ENCODE results near the gene FCHSD2. TPM values are rescaled to one million over a fixed set of nuclear protein-coding genes. Genes with fewer than 3 reads are reported as not detected.

The FCHSD2 gene
- total RNA-seq, 1 donor from 2014 or later: 22.2 TPM

DNA sequence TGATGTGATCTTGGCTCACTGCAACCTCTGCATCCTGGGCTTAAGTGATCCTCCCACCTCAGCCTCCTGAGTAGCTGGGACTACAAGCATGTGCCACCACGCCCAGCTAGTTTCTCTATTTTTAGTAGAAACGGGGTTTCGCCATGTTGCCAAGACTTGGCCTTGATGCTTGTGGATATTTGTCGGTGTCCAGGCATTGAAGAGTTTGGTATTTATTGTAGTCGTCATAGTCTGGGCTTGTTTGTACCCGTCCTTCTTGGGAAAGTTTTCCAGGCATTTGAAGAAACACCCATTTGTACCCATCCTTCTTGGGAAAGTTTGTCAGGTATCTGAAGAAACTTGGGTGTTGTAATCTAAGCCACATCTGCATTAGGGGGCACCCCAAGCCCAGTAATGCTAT, 28.7 kb downstream of the FCHSD2 start:
- H3K4me3 Mint-ChIP-seq: no peak overlapping the region
- H3K4me2 ChIP-seq: no peak overlapping the region
- H3K79me2 ChIP-seq (ENCODE audit: low read depth): no peaks in the 10 kb centered on the region

GRCh38 chr11:73107597-73107996, 34.5 kb downstream of the FCHSD2 start:
- Mint-ChIP-seq H3K27ac (no peak overlapping the region), H3K9me3 (peaks cover 42% of the 10 kb centered on the region), H3K4me1 (no peaks in the 10 kb centered on the region), H3K27me3 (ENCODE audit: insufficient read depth, low read depth) (no peaks in the 10 kb centered on the region), H3K4me3 (no peak overlapping the region), H3K36me3 (peaks cover 28% of the 10 kb centered on the region)
- no peaks in the 10 kb centered on the region for H3K4me1 ChIP-seq
- no peaks in the 10 kb centered on the region for H4K20me1 ChIP-seq (ENCODE audit: low read depth)
- no peaks in the 10 kb centered on the region for H3F3A ChIP-seq (ENCODE audit: low read depth)
- no peak overlapping the region for H3K4me3 ChIP-seq
- no peaks in the 10 kb centered on the region for H3K36me3 ChIP-seq
- no peak overlapping the region for H3K27ac ChIP-seq
- H3K4me2 ChIP-seq: no peak overlapping the region
- H3K9ac ChIP-seq: no peak overlapping the region
- H3K27me3 ChIP-seq: no peaks in the 10 kb centered on the region
- no peak overlapping the region for H2AFZ ChIP-seq (replicated peaks)
- TF ChIP-seq EZH2 (IDR thresholded peaks at IDR 0.05): no peak
- no peak for TF ChIP-seq EZH2phosphoT487 (IDR thresholded peaks at IDR 0.05)
- TF ChIP-seq, protein P1, sequence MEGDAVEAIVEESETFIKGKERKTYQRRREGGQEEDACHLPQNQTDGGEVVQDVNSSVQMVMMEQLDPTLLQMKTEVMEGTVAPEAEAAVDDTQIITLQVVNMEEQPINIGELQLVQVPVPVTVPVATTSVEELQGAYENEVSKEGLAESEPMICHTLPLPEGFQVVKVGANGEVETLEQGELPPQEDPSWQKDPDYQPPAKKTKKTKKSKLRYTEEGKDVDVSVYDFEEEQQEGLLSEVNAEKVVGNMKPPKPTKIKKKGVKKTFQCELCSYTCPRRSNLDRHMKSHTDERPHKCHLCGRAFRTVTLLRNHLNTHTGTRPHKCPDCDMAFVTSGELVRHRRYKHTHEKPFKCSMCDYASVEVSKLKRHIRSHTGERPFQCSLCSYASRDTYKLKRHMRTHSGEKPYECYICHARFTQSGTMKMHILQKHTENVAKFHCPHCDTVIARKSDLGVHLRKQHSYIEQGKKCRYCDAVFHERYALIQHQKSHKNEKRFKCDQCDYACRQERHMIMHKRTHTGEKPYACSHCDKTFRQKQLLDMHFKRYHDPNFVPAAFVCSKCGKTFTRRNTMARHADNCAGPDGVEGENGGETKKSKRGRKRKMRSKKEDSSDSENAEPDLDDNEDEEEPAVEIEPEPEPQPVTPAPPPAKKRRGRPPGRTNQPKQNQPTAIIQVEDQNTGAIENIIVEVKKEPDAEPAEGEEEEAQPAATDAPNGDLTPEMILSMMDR (IDR thresholded peaks at IDR 0.05): no peak
- peaks cover 6% of the 10 kb centered on the region for H3K79me2 ChIP-seq (ENCODE audit: low read depth)
- H3K9me3 ChIP-seq (ENCODE audit: low read depth): peaks cover 11% of the 10 kb centered on the region
- no peak for DNase-seq (ENCODE audit: low spot score)

More for the DNA sequence above, 28.7 kb downstream of the FCHSD2 start:
- no peaks in the 10 kb centered on the region for H3K36me3 ChIP-seq
- no peaks in the 10 kb centered on the region for H4K20me1 ChIP-seq (ENCODE audit: low read depth)
- no peak for DNase-seq (ENCODE audit: low spot score)
- H3K9me3 ChIP-seq (ENCODE audit: low read depth): peaks cover 11% of the 10 kb centered on the region
- H3K4me3 ChIP-seq: no peak overlapping the region
- H3K4me1 ChIP-seq: no peaks in the 10 kb centered on the region
- no peaks in the 10 kb centered on the region for H3K4me1 Mint-ChIP-seq
- no peak overlapping the region for H3K27ac Mint-ChIP-seq
- H2AFZ ChIP-seq (replicated peaks): no peak overlapping the region
- H3K9me3 Mint-ChIP-seq: peaks cover 41% of the 10 kb centered on the region
- TF ChIP-seq EZH2phosphoT487 (IDR thresholded peaks at IDR 0.05) (no peak), EZH2 (IDR thresholded peaks at IDR 0.05) (no peak)
- TF ChIP-seq, protein P1 (IDR thresholded peaks at IDR 0.05): no peak
- peaks cover 33% of the 10 kb centered on the region for H3K36me3 Mint-ChIP-seq
- H3F3A ChIP-seq (ENCODE audit: low read depth): no peaks in the 10 kb centered on the region
- no peak overlapping the region for H3K9ac ChIP-seq
- no peaks in the 10 kb centered on the region for H3K27me3 ChIP-seq
- H3K27ac ChIP-seq: no peak overlapping the region
- peaks cover 2% of the 10 kb centered on the region for H3K27me3 Mint-ChIP-seq (ENCODE audit: insufficient read depth, low read depth)

DNA sequence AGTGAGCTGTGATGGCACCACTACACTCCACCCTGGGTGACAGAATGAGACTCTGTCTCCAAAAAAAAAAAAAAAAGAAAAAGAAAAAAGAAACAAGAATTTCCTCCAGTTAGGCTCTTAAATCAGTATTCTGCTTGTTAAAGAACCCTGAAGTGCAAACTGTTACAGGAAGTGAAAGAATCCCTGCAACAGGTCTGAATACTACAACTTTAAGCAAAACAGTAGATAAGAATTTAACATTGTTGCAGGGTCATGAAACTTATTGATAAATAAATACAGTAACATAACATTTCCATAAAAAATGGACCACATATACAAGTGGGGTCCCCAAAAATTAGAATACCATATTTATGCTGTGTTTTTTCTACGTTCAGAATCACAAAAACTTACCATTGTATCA, 35.8 kb downstream of the FCHSD2 start:
- Histone ChIP-seq H3K79me2 (ENCODE audit: low read depth) (peaks cover 13% of the 10 kb centered on the region), H3K4me3 (no peak overlapping the region), H3K4me2 (no peak overlapping the region), H3K9ac (no peak overlapping the region), H3K4me1 (no peaks in the 10 kb centered on the region), H2AFZ (replicated peaks) (no peak overlapping the region), H4K20me1 (ENCODE audit: low read depth) (no peaks in the 10 kb centered on the region), H3F3A (ENCODE audit: low read depth) (no peaks in the 10 kb centered on the region), H3K27ac (no peak overlapping the region), H3K36me3 (no peaks in the 10 kb centered on the region), H3K9me3 (ENCODE audit: low read depth) (peaks cover 5% of the 10 kb centered on the region), H3K27me3 (no peaks in the 10 kb centered on the region)
- Mint-ChIP-seq H3K27ac (no peak overlapping the region), H3K4me1 (no peaks in the 10 kb centered on the region), H3K9me3 (peaks cover 37% of the 10 kb centered on the region), H3K27me3 (ENCODE audit: insufficient read depth, low read depth) (no peaks in the 10 kb centered on the region), H3K36me3 (peaks cover 34% of the 10 kb centered on the region), H3K4me3 (no peak overlapping the region)
- TF ChIP-seq, protein P1 (IDR thresholded peaks at IDR 0.05): no peak
- no peak for TF ChIP-seq EZH2phosphoT487 (IDR thresholded peaks at IDR 0.05)
- TF ChIP-seq EZH2 (IDR thresholded peaks at IDR 0.05): no peak
- DNase-seq (ENCODE audit: low spot score): no peak
